Ishikawa (cell line): ENCODE measurements around the gene C13orf42.

Source experiments
- EP300 ChIP-seq: IDR thresholded peaks from 2 replicates; pipeline ENCODE4 v1.6.1; 2012; ENCODE audit warnings: borderline replicate concordance
- RAD21 ChIP-seq: IDR thresholded peaks from 2 replicates; pipeline ENCODE4 v1.6.1; 2012; ENCODE audit warnings: low read depth
- REST ChIP-seq: IDR thresholded peaks from 2 replicates; pipeline ENCODE4 v1.6.1; 2012; ENCODE audit warnings: low read depth, mild to moderate bottlenecking
- TAF1 ChIP-seq: IDR thresholded peaks from 2 replicates; pipeline ENCODE4 v1.6.1; 2012; ENCODE audit warnings: low read depth, mild to moderate bottlenecking
- ZBTB7A ChIP-seq: IDR thresholded peaks from 2 replicates; pipeline ENCODE4 v1.6.1; 2012; ENCODE audit warnings: low read depth
- TF ChIP-seq, protein P1 (sequence below): IDR thresholded peaks from 2 replicates; pipeline ENCODE4 v1.6.1; 2012

DNA sequence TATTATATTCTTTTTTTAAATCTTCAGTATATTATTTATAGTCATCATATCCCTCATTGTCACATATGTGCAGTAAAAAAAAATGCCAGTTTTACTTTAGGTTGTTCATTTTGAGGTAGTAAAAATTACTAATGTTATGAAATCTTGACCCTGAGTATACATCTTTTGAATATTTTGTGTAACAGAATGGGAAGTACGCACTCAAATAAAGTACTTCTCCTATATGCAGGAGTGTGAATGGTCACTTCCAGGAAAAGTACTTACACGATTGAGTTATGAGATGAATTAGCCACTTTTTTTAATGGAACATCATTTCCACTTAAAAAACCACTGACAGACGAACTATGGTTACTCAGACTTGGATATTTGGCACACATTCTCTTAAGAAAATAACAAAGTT is 58.5 kb downstream of the C13orf42 start:
- no peak for TF ChIP-seq TAF1
- TF ChIP-seq, protein P1, sequence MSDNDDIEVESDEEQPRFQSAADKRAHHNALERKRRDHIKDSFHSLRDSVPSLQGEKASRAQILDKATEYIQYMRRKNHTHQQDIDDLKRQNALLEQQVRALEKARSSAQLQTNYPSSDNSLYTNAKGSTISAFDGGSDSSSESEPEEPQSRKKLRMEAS = no peak
- TF ChIP-seq RAD21 = no peak
- no peak for TF ChIP-seq ZBTB7A
- TF ChIP-seq EP300 = no peak
- no peak for TF ChIP-seq REST
